HG03060 (cell line): ENCODE results near the gene RNF180.
"Not testable (repeated sequence)": the region's sequence is repeated elsewhere in the genome, so short reads cannot be mapped to it uniquely, and the experiment has no call there.

ENCODE experiments used
- ATAC-seq: cut with Tn5 transposase; IDR thresholded peaks from one replicate; pipeline ENCODE4 v1.9.1; 2021; ENCODE audit warnings: low read depth, moderate number of reproducible peaks; ENCODE audit not compliant: unreplicated experiment

Gene RNF180

DNA sequence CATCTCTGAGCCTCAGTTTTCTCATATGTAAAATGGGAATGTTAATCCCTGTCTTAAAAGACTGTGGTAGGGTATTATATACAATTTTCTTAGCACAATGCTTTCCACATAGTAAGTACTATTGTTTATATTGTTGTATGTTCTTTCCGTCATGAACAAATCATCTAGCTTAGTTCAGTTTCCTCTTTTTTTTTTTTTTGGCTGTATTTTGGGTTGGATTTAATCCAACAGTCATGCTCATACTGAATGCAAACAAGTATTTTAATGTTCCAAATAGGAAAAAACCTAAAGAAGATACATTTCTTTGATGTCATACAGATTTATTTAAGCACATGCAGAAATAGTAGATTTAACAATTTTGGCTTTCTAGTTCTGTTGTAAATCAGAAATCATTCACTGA lies 95.1 kb downstream of the RNF180 start:
- no peak for ATAC-seq

DNA sequence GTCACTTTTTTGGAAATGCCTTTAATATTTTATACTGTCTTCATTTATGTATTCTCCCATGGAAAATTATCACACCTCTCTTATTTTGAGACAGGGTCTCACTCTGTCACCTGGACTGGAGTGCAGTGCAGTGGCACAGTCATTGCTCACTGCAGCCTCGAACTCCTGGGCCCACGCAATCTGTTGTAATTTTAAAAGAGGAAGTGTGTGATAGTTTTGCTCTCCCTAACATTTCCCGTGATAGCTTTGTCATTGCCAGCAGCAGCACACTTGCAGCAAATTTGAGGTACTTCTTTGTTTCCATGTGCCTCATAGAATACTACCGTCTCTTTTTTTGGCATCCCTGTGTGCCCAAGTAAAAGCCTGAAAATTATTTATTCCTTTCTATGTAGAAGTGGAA lies 103.5 kb downstream of the RNF180 start:
- no peak for ATAC-seq

DNA sequence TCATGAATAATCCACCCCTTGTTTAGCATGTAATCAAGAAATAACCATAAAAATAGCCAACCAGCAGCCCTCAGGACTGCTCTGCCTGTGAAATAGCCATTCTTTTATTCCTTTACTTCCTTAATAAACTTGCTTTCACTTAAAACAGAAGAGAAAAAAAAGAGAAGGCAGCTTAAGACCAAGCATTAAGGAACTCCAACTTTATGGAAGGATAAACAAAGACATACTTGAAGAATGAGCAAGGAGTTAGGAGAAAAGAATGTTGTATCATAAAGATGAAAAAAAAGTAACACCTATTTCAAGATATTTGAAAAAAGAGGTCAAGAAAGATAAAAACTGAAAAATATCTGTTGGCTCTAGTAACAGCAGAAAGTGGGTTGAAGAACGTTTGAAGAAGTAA lies 107.6 kb downstream of the RNF180 start:
- no peak for ATAC-seq

DNA sequence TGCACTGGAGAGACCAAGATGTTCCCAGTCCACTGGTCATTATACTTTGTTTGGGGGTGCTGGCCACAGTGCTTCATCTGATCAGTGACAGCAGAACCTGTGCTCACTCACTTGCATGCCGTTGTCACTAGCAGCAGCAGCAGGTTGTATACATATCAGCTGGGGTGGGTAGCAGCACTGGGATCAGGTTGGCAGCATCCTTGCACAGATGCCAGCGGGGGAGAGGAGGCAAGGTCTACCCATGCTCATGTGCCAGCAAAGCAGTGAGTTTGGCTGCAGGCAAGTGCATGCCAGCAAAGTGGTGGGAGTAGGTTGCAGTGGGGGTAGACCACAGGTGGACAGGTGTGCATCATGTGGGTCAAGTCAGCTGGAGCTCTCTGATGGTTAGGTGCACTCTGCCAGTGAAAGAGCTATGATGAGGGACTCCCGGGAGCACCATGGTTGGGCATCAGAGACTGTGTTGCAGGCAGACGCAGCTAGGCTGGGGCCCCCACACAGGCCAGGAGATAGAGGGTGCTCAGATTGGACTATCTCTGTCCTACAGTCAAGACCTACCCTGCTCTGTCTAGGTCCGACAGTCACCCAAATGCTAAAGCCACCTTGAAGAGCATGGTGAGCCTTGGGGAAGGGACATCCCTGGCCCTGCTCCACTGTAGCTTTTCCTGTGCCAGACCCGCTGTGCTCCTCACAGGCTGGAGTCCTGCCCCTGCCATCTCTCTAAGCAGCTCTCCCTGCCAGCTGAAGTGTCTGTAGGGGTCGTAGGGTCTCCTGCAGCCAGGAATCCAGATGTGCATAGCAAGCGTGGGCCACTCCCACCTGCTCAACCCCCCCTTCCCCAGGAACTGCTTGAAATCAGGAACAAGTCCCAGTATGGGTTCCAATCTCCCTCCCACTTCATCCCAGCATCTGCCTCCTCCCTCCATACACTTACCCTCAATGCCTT lies 119.8 kb downstream of the RNF180 start:
- ATAC-seq: no peak

DNA sequence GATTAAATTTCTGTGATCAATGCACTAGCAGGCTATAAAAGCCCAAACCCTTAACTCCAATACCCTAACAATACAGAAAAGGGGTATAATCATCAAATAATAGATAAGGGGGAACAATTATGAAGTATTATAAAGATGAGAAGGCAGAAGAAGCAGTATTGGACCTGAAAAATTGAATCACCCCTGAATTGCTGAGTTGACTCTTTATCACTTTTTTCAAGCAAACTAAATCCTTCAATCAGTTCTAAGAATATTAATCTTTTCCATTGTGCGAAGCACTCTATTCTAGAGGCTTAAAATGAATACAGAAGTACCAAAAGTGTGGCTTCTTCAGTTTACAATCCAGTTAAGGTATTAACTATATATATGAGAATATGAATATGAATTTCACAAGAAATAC lies 120.7 kb downstream of the RNF180 start:
- no peak for ATAC-seq

DNA sequence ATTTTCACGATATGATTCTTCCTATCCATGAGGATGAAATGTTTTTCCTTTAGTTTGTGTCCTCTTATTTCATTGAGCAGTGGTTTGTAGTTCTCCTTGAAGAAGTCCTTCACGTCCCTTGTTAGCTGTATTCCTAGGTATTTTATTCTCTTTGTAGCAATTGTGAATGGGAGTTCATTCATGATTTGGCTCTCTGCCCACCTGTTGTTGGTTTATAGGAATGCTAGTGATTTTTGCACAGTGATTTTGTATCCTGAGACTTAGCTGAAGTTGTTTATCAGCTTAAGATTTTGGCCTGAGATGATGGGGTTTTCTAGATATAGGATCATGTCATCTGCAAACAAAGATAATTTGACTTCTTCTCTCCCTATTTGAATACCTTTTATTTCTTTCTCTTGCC lies 122.9 kb downstream of the RNF180 start:
- not testable (repeated sequence) for ATAC-seq

DNA sequence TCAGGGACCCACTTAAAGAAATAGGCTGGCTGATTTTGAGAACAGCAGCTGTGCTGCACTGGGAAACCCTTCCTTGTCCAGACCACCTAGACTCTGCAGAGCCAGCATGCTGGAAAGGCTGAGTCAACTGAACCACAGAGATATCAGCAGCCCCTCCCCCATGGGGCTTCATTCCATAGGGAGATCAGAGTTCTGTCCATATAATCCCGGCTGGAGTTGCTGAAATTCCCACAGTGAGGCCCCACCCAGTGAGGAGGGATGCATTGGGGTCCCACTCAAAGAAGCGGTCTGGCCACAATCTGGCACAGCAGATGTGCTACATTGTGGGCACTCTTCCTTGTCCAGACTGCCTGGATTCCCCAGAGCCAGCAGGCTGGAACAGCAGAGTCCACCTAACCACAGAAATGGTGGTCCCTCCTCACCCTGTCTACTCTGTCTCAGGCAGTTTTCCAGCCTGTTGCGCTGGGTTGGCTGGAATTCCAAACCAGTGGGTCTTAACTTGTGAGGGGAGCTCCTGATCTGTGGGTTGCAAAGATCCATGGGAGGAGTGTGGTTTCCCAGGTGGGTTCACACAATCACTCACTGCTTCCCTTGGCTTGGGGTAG lies 127.1 kb downstream of the RNF180 start:
- no peak for ATAC-seq

DNA sequence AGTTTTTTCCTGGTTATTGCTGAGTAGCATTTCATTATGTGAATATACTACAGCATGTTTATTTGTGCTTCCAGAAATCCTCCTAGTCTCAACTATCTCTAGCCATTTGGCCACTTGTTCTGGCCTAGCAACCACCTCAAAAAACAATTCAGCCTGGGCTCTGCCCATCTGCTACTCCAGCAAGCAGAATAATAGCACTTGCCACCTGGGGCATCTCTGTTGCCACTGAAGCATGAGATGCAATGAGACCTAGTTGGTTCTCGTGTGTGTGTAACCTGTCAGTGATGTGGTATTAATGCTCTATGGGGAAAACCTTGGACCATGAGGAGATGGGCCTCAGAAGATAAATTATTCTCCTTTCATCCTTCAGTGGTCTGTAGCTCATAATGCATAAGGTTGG lies 129.5 kb downstream of the RNF180 start:
- ATAC-seq: no peak

DNA sequence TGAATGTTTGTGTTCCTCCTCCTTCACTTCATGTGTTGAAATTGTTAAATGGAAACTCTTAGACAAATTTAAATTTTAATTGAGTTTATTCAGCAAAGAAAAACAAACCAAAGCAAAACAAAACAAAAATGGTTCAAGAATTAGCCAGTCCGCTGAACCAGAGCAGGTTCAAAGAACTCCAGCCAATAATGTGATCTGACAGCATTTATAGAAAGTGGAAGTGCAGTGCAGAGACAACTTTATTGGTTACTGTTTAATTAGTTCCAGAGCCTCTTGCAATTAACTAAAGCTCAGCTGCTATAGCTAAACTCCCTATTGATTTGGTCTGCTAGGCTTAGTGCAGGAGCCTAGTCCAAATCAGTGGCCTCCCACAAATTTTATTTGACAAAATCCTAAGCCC lies 132.9 kb downstream of the RNF180 start:
- no peak for ATAC-seq

DNA sequence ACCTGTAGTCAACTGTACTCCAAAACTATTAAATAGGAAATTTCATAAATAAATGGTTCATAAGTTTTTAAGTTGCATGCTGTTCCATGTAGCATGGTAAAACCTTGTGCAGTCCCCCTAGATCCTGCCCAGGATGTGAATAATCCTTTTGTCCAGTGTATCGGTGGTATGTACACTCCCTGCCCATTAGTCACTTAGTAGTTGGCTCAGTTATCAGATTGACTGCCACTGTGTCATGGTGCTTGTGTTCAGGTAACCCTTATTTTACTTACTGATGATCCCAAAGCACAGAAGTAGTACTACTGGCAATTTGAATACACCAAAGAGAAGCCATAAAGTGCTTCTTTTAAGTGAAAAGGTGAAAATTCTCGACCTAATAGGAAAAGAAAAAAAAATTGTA lies 134.2 kb downstream of the RNF180 start:
- ATAC-seq: no peak

DNA sequence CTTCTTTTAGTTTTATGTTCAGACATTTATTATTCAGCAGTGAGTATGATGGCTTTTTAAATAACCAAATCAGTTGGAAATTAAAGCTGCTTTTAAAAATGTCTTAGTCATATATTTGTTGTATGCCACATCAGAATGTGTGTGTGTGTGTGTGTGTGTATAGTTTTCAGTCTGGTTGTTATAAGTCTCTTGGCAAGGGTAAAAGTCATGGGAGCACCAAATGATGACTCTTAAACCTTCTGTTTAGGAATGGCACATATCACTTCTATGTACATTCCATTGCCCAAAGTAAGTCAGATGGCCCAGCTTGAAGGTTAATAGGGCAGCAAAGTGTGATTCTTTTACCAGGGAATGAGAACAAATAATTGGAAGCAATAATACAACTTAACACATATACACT lies 135.9 kb downstream of the RNF180 start:
- no peak for ATAC-seq

DNA sequence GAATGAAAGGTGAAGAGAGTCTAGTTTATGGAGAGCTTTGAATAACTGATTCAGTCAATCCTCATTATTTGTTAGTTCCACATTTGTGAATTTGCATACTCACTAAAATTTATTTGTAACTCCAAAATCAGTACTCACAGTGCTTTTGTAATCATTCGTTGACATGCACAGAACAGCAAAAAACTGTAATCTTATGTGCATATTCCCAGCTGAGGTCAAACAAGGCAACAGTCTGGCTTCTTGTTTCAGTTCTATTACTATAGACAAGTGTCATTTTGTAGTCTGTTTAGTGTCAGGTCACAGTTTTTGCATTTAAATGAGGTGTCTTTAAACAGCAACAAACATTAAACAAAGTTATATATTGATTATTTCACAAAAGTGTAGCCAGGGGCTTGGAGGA lies 142.5 kb downstream of the RNF180 start:
- no peak for ATAC-seq

DNA sequence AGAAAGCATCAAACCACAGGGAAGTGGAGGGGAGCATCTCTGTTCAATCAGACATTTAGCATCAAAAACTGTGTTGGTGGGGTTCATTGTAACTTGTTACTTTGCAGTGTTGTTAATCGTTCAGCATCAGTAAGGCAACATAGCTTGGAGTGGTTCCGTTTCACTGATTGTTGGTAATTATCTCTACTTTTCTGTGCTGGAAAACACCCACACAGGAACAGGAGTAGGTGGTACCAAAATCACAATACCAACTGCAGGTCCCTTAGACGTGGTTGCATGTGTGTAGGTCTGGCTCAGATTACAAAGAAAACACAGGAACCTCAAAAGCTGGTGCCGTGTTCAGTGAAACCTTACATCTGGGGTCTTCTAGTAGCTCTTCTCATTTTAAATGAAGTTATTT lies 146.8 kb downstream of the RNF180 start:
- no peak for ATAC-seq

DNA sequence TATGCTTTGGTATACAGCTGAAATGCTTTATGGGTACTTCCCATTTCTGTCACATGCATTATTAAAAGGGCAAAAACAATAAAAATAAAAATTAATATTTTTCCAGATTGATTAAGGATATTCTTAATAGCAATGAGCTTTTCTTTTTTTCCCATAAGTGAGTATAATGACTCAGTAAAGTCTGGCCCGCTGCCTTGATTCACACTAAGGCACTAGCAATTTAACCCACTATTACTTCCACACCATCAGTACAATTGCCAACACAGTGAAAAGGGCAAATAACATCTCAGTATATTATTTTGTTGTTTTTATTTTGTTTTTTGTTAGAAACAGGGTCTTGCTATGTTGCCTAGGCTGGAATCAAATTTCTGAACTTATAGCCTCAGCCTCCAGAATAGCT lies 150.1 kb downstream of the RNF180 start:
- ATAC-seq: no peak

DNA sequence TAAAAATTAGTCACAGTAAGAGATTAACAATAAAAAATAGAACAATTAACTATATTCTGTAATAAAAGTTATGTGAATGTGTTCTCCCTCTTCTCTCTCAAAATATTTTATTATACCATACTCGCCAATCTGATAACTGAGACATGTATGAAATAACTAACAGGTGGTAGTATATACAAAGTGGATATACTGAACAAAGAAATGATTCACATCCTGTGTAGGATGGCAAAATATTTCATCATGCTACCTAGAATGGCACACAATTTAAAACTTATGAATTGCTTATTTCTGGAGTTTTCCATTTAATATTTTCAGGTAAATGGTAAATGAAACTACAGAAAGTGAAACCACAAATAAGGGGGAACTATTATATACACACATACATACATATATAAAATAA lies 152.5 kb downstream of the RNF180 start:
- no peak for ATAC-seq

DNA sequence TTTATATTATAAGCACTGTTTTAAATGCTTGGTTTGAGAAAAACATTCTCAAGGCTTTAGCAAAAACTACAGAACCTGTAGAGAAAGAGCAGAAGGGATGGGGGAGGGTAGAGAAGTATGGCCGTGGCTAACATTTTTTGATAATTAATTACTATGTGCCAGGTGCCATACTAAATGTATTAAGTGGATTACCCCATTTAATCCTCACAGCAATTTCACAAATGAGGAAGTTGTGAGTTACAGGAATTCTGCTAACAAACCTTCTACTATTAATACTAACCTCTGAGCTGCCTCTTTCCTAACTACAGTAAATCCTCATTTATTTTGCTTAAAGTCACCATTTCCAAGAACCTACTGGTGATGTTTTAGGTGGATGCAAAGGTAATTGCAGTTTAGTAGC lies 157.9 kb downstream of the RNF180 start:
- no peak for ATAC-seq

DNA sequence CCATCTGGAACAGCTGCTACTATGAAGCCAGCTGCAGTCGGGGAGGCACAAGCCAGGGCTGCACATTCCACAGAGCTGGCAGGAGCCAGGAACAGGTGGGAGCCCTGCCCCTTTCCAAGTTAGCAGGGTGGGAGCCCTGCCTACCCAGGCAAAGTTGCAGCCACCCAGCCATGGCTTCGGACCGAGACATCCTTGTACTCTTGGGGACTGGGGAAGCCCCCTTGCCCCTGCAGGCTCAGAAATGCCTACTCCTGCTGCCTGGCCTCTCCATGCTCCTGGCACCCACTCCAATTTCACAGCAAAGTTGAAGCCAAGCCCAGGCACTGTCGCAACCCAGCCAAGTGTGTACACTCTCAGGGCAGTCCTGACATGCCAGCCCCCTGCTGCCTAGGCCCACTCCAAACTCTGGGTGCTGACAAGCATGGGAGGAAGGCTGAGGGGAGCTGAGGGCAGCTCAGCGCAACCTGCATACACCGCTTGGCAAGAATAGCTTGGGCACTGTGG lies 165.1 kb downstream of the RNF180 start:
- no peak for ATAC-seq

DNA sequence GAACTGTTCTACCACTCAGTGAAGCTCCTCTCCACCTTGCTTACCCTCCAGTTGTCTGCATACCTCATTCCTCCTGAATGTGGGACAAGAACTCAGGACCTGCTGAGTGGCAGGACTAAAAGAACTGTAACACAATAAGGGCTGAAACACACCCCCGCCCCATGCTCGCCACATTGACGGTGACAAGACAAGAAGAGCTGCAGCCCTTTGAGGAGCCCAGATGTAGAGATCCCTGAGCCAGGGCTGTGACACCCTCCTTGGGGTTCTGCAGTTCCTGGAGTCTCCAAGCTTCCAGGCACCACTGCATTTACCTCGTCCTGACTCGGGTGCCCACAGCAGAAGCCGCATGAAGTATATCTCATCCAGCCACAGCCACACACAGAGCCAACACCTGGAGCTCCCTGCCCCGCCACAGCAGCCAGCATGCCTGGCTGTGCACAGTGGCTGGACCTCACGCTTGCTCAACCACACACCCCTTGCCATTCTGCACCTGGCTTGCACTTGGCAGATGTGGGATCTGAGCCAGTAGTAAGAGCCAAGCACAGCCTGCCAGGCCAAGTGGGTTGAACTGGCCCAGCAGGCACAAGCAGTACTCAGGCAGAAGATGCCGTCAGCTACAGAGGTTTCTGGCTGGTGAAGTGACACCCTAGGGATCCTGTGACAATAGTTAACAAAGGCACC lies 166.1 kb downstream of the RNF180 start:
- ATAC-seq: no peak

DNA sequence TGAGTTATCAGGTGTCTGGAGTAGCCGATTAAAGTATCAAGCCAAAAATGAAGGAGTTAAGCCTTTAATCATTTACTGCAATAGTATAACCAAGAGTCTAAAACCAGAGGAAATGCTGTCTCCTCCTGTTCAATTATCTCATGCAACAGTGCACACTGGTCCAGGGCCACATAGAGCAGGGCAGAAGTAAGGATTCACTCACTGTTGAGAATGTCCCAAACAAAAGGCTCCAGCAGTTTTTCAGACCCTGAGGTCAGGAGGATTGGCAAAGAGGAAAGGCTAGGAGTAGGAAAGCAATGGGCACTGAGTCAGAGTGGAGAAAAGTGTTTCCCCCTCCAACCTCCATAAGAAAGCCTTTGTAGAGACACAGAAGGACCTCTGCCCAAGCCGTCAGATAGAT lies 168.2 kb downstream of the RNF180 start:
- ATAC-seq: no peak

DNA sequence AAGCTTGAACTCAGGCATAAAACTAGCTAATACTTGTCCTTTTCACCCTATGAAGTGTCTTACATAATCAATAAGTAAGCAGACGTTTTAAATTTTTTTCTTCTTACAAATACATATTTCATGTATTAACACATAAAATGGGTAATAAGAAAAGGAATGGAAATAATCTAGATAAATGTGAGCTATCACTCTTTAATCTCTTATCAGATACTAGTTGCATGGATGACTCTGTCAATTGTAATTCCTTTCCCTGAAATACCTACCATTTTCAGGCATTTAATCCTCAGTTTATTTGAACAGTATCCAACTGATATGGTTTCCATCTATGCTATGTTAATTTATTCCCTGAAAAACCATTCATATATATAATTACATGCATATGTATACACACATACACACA lies 174.1 kb downstream of the RNF180 start:
- no peak for ATAC-seq

DNA sequence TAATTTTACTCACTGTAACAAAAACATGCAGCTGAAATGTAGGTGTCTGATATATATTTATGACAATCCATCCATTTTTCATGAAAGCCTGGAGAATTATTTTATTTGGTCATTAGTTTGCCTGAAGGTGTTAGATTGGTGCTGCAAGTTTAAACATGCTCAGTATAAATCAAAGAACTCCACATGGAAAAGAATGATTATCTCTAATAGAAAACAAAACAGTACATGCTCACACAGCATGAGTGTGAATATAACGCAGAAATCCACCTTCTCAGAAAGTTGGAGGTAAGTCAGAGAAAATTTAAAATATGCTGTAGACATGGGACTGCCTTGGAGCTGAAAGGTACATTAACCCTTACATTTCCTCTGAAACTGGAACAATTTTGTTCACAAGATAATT lies 174.7 kb downstream of the RNF180 start:
- ATAC-seq: no peak
